GM23338 (cell line): ENCODE data around the gene TMEM167B. TPM values are rescaled to one million over a fixed set of nuclear protein-coding genes. Genes with fewer than 3 reads are reported as not detected.

ENCODE experiments used
- ATAC-seq: fragments of 200-7000 bp; cut with Tn5 transposase; 3 replicates; pipeline ENCODE4 v1.9.1; 2020
- DNase-seq: peaks from one replicate; pipeline ENCODE4 v3.0.0-alpha.2; 2015; ENCODE audit warnings: low spot score
- H2AFZ ChIP-seq: fragments of 200-600 bp; sonication (generic); 2 replicates; pipeline ENCODE4 v1.8.0; 2016; ENCODE audit warnings: antibody characterized with exemption, mild to moderate bottlenecking, moderate library complexity
- H3F3A ChIP-seq: fragments of 200-600 bp; sonication (generic); replicated peaks from 2 replicates; pipeline ENCODE4 v1.8.0; 2017; ENCODE audit warnings: antibody characterized with exemption, mixed run types, low read depth
- H3K27ac ChIP-seq: fragments of 200-600 bp; sonication (generic); 2 replicates; pipeline ENCODE4 v1.6.1; 2016; ENCODE audit warnings: low read depth
- H3K27me3 ChIP-seq: fragments of 200-600 bp; sonication (generic); 2 replicates; pipeline ENCODE4 v1.8.0; 2016; ENCODE audit warnings: mild to moderate bottlenecking, mixed run types, moderate library complexity; ENCODE audit not compliant: insufficient read depth
- H3K36me3 ChIP-seq: fragments of 200-600 bp; sonication (generic); 2 replicates; pipeline ENCODE4 v1.8.0; 2016; ENCODE audit warnings: mild to moderate bottlenecking; ENCODE audit not compliant: insufficient read depth
- H3K4me1 ChIP-seq: fragments of 200-600 bp; sonication (generic); 2 replicates; pipeline ENCODE4 v1.8.0; 2016; ENCODE audit warnings: mild to moderate bottlenecking, moderate library complexity; ENCODE audit not compliant: insufficient read depth
- H3K4me2 ChIP-seq: fragments of 200-600 bp; sonication (generic); 2 replicates; pipeline ENCODE4 v1.7.1; 2017; ENCODE audit warnings: mixed run types
- H3K4me3 ChIP-seq: fragments of 200-600 bp; sonication (generic); 2 replicates; pipeline ENCODE4 v1.6.1; 2016; ENCODE audit warnings: mixed run types
- H3K79me2 ChIP-seq: fragments of 200-600 bp; sonication (generic); replicated peaks from 2 replicates; pipeline ENCODE4 v1.8.0; 2017; ENCODE audit warnings: mild to moderate bottlenecking; ENCODE audit not compliant: insufficient read depth
- H3K9me2 ChIP-seq: fragments of 200-600 bp; sonication (generic); 2 replicates; pipeline ENCODE4 v1.8.0; 2017; ENCODE audit not compliant: insufficient read depth
- H4K20me1 ChIP-seq: fragments of 200-600 bp; sonication (generic); replicated peaks from 2 replicates; pipeline ENCODE4 v1.8.0; 2017; ENCODE audit warnings: mild to moderate bottlenecking; ENCODE audit not compliant: insufficient read depth
- H3K27ac Mint-ChIP-seq: 2 replicates; pipeline ENCODE4 v1.8.0; 2020; ENCODE audit warnings: inconsistent platforms, mild to moderate bottlenecking, moderate library complexity, mixed read lengths
- H3K27me3 Mint-ChIP-seq: 3 replicates; pipeline ENCODE4 v1.8.0; 2022; ENCODE audit warnings: low read depth, mild to moderate bottlenecking, moderate library complexity, mixed read lengths, inconsistent platforms; ENCODE audit not compliant: insufficient read depth, poor library complexity
- H3K36me3 Mint-ChIP-seq: 3 replicates; pipeline ENCODE4 v1.8.0; 2021; ENCODE audit warnings: low read depth, mild to moderate bottlenecking, inconsistent platforms, moderate library complexity, mixed read lengths
- H3K4me1 Mint-ChIP-seq: 3 replicates; pipeline ENCODE4 v1.8.0; 2020; ENCODE audit warnings: mild to moderate bottlenecking, inconsistent platforms, mixed read lengths
- H3K4me3 Mint-ChIP-seq: 3 replicates; pipeline ENCODE4 v1.8.0; 2021; ENCODE audit warnings: moderate library complexity, mild to moderate bottlenecking, inconsistent platforms, mixed read lengths
- H3K9me3 Mint-ChIP-seq: 3 replicates; pipeline ENCODE4 v1.8.0; 2020; ENCODE audit warnings: moderate library complexity, mild to moderate bottlenecking, inconsistent platforms, mixed read lengths
- CREB1 ChIP-seq: fragments of 250-450 bp; sonication (Bioruptor Pico); IDR thresholded peaks from 2 replicates; pipeline ENCODE4 v1.5.0; 2020; ENCODE audit warnings: low read depth, mild to moderate bottlenecking, moderate library complexity
- CTCF ChIP-seq, 2 experiments: fragments of 200-600 bp in 1 of 2; sonication (generic) in 1 of 2; conservative IDR thresholded peaks; 2 replicates each; pipeline versions ENCODE4 v1.5.1 to v1.6.1; 2016 to 2017; ENCODE audit warnings: antibody characterized with exemption in 2 of 2, low read depth in 2 of 2, mild to moderate bottlenecking in 2 of 2, moderate library complexity in 1 of 2
- ETS1 ChIP-seq: IDR thresholded peaks from 2 replicates; pipeline ENCODE4 v1.6.1; 2016; ENCODE audit warnings: antibody characterized with exemption
- EZH2 ChIP-seq: fragments of 200-600 bp; sonication (generic); IDR thresholded peaks from one replicate; pipeline ENCODE4 v1.8.0; 2017; ENCODE audit warnings: antibody characterized with exemption, mild to moderate bottlenecking, low read depth; ENCODE audit not compliant: unreplicated experiment
- EZH2phosphoT487 ChIP-seq: fragments of 200-600 bp; sonication (generic); IDR thresholded peaks from one replicate; pipeline ENCODE4 v1.8.1; 2018; ENCODE audit warnings: antibody characterized with exemption; ENCODE audit not compliant: unreplicated experiment
- JUNB ChIP-seq: IDR thresholded peaks from one replicate; pipeline ENCODE4 v1.6.1; 2016; ENCODE audit warnings: antibody characterized with exemption; ENCODE audit not compliant: unreplicated experiment
- NANOG ChIP-seq: IDR thresholded peaks from 2 replicates; pipeline ENCODE4 v1.6.1; 2016; ENCODE audit warnings: antibody characterized with exemption, borderline replicate concordance
- REST ChIP-seq: IDR thresholded peaks from one replicate; pipeline ENCODE4 v1.6.1; 2018; ENCODE audit warnings: antibody characterized with exemption; ENCODE audit not compliant: unreplicated experiment
- STAT1 ChIP-seq: IDR thresholded peaks from one replicate; pipeline ENCODE4 v1.6.1; 2016; ENCODE audit warnings: antibody characterized with exemption; ENCODE audit not compliant: unreplicated experiment
- ZNF114 ChIP-seq: fragments of 250-450 bp; sonication (Bioruptor Pico); IDR thresholded peaks from 2 replicates; pipeline ENCODE4 v1.5.0; 2020; ENCODE audit warnings: mild to moderate bottlenecking, moderate library complexity
- ZNF331 ChIP-seq: fragments of 250-450 bp; sonication (Bioruptor Pico); IDR thresholded peaks from 2 replicates; pipeline ENCODE4 v1.5.0; 2020; ENCODE audit warnings: low read depth, mild to moderate bottlenecking, moderate library complexity
- ZNF462 ChIP-seq: fragments of 250-450 bp; sonication (Bioruptor Pico); IDR thresholded peaks from 2 replicates; pipeline ENCODE4 v1.5.0; 2020; ENCODE audit warnings: mild to moderate bottlenecking, moderate library complexity
- polyA plus RNA-seq: library from polyadenylated mRNA; unstranded; fragments of >200 nt; fragmentation: Nextera tagmentation; extraction: Ambion mirVana; gene quantifications from 2 replicates; pipeline ENCODE4 v1.2.1, GENCODE V29; 2016
- total RNA-seq: library from RNA; depleted of rRNA; stranded (reverse); fragments of >200 nt; shearing (Covaris generic); gene quantifications from 2 replicates; pipeline ENCODE4 v1.2.3, GENCODE V29; 2014

The TMEM167B gene
- total and polyA plus RNA-seq, 2 experiments from 2014 or later, result 9.8 to 10.7 TPM

GRCh38 chr1:109109906-109110305 lies 19.3 kb downstream of the TMEM167B start:
- H3K9me3 Mint-ChIP-seq, result no peaks in the 10 kb centered on the region; the same call in 2 of the 3 replicates

More at GRCh38 chr1:109109906-109110305, 19.3 kb downstream of the TMEM167B start:
- Mint-ChIP-seq H3K27ac (no peak overlapping the region), H3K4me1 (peaks cover 7% of the 10 kb centered on the region), H3K4me3 (no peak overlapping the region), H3K36me3 (no peaks in the 10 kb centered on the region; the same call in 2 of the 3 replicates), H3K27me3 (peaks cover 31% of the 10 kb centered on the region)
- no peaks in the 10 kb centered on the region for H3K36me3 ChIP-seq
- H3K4me2 ChIP-seq, result no peak overlapping the region
- DNase-seq (no peak), ATAC-seq (no peak)
- no peak overlapping the region for H2AFZ ChIP-seq
- H3K27me3 ChIP-seq, result peaks cover 40% of the 10 kb centered on the region
- TF ChIP-seq EZH2 (no peak), EZH2phosphoT487 (no peak), CTCF (conservative IDR thresholded peaks at IDR 0.05; ENCODE audit: low read depth in 2 of 2) (no peak), ZNF462 (CRISPR knock-in tag) (no peak), JUNB (no peak), ZNF114 (CRISPR knock-in tag) (no peak), ETS1 (no peak), REST (no peak), NANOG (no peak), STAT1 (no peak), CREB1 (CRISPR knock-in tag) (no peak), ZNF331 (CRISPR knock-in tag) (no peak)
- no peaks in the 10 kb centered on the region for H3F3A ChIP-seq
- H4K20me1 ChIP-seq, result no peaks in the 10 kb centered on the region
- H3K27ac ChIP-seq, result no peak overlapping the region
- no peak overlapping the region for H3K4me3 ChIP-seq
- H3K79me2 ChIP-seq, result no peaks in the 10 kb centered on the region
- peaks cover 11% of the 10 kb centered on the region for H3K4me1 ChIP-seq
- no peaks in the 10 kb centered on the region for H3K9me2 ChIP-seq
